Dendritic cell treated with granulocyte-macrophage colony-stimulating factor and Interleukin-4, amounts not matched to agents 40 ng/mL and 50 ng/mL, for 4 days (primary cell): ENCODE data around the gene RUNX2.
A peak's percentile ranks its signal among the peaks of the same experiment; 100 is the strongest.

Experiments used
- H3K27ac Mint-ChIP-seq: one replicate; pipeline ENCODE4 v1.8.0; 2022; ENCODE audit warnings: mild to moderate bottlenecking, mixed read lengths
- H3K27me3 Mint-ChIP-seq: one replicate; pipeline ENCODE4 v1.8.0; 2022; ENCODE audit warnings: mild to moderate bottlenecking, mixed read lengths
- H3K36me3 Mint-ChIP-seq: one replicate; pipeline ENCODE4 v1.8.0; 2022; ENCODE audit warnings: low read depth, mixed read lengths
- H3K4me1 Mint-ChIP-seq: one replicate; pipeline ENCODE4 v1.8.0; 2022; ENCODE audit warnings: low read depth, mixed read lengths
- H3K4me3 Mint-ChIP-seq: one replicate; pipeline ENCODE4 v1.8.0; 2022; ENCODE audit warnings: mild to moderate bottlenecking, moderate library complexity, mixed read lengths
- H3K9me3 Mint-ChIP-seq: one replicate; pipeline ENCODE4 v1.8.0; 2022; ENCODE audit warnings: mixed read lengths
- intact Hi-C: fragments of 100-400 bp; cut with micrococcal nuclease; formaldehyde crosslinking; loops from one replicate; pipeline ENCODE4 v1.15.0; 2022

RUNX2 gene

GRCh38 chr6:45423824-45424450 is 95.8 kb downstream of the RUNX2 start:
- Mint-ChIP-seq H3K27me3 (peaks cover 14% of the 10 kb centered on the region), H3K9me3 (no peaks in the 10 kb centered on the region), H3K4me3 (peak overlapping the region; percentile 99), H3K27ac (peak overlapping the region; percentile 96), H3K4me1 (peaks cover 57% of the 10 kb centered on the region), H3K36me3 (peaks cover 31% of the 10 kb centered on the region)
- intact Hi-C loops: loop anchor here (5.0 kb wide), 2 partner anchors 47 to 53 kb away; partner anchors contain the start of gene SUPT3H

- peak overlapping the region; percentile 99 for H3K4me3 Mint-ChIP-seq
- H3K27me3 Mint-ChIP-seq: peaks cover 10% of the 10 kb centered on the region
- H3K27ac Mint-ChIP-seq: peak overlapping the region; percentile 96
- intact Hi-C loops: loop anchor here (5.0 kb wide), 2 partner anchors 47 to 53 kb away; partner anchors contain the start of gene SUPT3H
- H3K4me1 Mint-ChIP-seq: peaks cover 57% of the 10 kb centered on the region
- peaks cover 31% of the 10 kb centered on the region for H3K36me3 Mint-ChIP-seq
- H3K9me3 Mint-ChIP-seq: no peaks in the 10 kb centered on the region
Observed at GRCh38 chr6:45424451-45424861, 96.3 kb downstream of the RUNX2 start.

GRCh38 chr6:45426251-45426650 is 98.1 kb downstream of the RUNX2 start:
- H3K4me1 Mint-ChIP-seq: peaks cover 53% of the 10 kb centered on the region
- H3K27ac Mint-ChIP-seq: no peak overlapping the region
- no peaks in the 10 kb centered on the region for H3K9me3 Mint-ChIP-seq
- H3K4me3 Mint-ChIP-seq: no peak overlapping the region
- H3K27me3 Mint-ChIP-seq: no peaks in the 10 kb centered on the region
- intact Hi-C loops: no loop called here
- peaks cover 31% of the 10 kb centered on the region for H3K36me3 Mint-ChIP-seq

GRCh38 chr6:45427726-45428125 is 99.6 kb downstream of the RUNX2 start:
- Mint-ChIP-seq H3K27me3 (no peaks in the 10 kb centered on the region), H3K9me3 (no peaks in the 10 kb centered on the region), H3K4me1 (peaks cover 48% of the 10 kb centered on the region), H3K27ac (peak overlapping the region; percentile 58), H3K4me3 (no peak overlapping the region), H3K36me3 (peaks cover 26% of the 10 kb centered on the region)
- intact Hi-C loops: no loop called here

GRCh38 chr6:45428727-45429126 is 100.6 kb downstream of the RUNX2 start:
- Mint-ChIP-seq H3K4me1 (peaks cover 44% of the 10 kb centered on the region), H3K36me3 (peaks cover 17% of the 10 kb centered on the region), H3K27me3 (no peaks in the 10 kb centered on the region), H3K27ac (peak overlapping the region; percentile 58), H3K4me3 (no peak overlapping the region), H3K9me3 (no peaks in the 10 kb centered on the region)
- intact Hi-C loops: no loop called here

- H3K4me1 Mint-ChIP-seq: peaks cover 41% of the 10 kb centered on the region
- peaks cover 10% of the 10 kb centered on the region for H3K36me3 Mint-ChIP-seq
- no peaks in the 10 kb centered on the region for H3K9me3 Mint-ChIP-seq
- no peak overlapping the region for H3K4me3 Mint-ChIP-seq
- peak overlapping the region; percentile 5 for H3K27ac Mint-ChIP-seq
- intact Hi-C loops: no loop called here
- H3K27me3 Mint-ChIP-seq: no peaks in the 10 kb centered on the region
Observed at GRCh38 chr6:45430590-45431202, 102.6 kb downstream of the RUNX2 start.

GRCh38 chr6:45431317-45432065 is 103.4 kb downstream of the RUNX2 start:
- H3K36me3 Mint-ChIP-seq: peaks cover 10% of the 10 kb centered on the region
- no peaks in the 10 kb centered on the region for H3K27me3 Mint-ChIP-seq
- intact Hi-C loops: no loop called here
- H3K27ac Mint-ChIP-seq: no peak overlapping the region
- no peak overlapping the region for H3K4me3 Mint-ChIP-seq
- H3K9me3 Mint-ChIP-seq: no peaks in the 10 kb centered on the region
- peaks cover 49% of the 10 kb centered on the region for H3K4me1 Mint-ChIP-seq

GRCh38 chr6:45432977-45433376 is 104.8 kb downstream of the RUNX2 start:
- Mint-ChIP-seq H3K36me3 (peaks cover 15% of the 10 kb centered on the region), H3K4me1 (peaks cover 60% of the 10 kb centered on the region), H3K27me3 (no peaks in the 10 kb centered on the region), H3K4me3 (no peak overlapping the region), H3K9me3 (no peaks in the 10 kb centered on the region), H3K27ac (no peak overlapping the region)
- intact Hi-C loops: no loop called here

GRCh38 chr6:45433533-45434380 is 105.6 kb downstream of the RUNX2 start:
- peaks cover 56% of the 10 kb centered on the region for H3K4me1 Mint-ChIP-seq
- H3K4me3 Mint-ChIP-seq: no peak overlapping the region
- H3K36me3 Mint-ChIP-seq: peaks cover 21% of the 10 kb centered on the region
- intact Hi-C loops: no loop called here
- H3K9me3 Mint-ChIP-seq: no peaks in the 10 kb centered on the region
- H3K27ac Mint-ChIP-seq: peak overlapping the region; percentile 64
- H3K27me3 Mint-ChIP-seq: no peaks in the 10 kb centered on the region

GRCh38 chr6:45434381-45434700 is 106.2 kb downstream of the RUNX2 start:
- Mint-ChIP-seq H3K4me1 (peaks cover 55% of the 10 kb centered on the region), H3K27me3 (no peaks in the 10 kb centered on the region), H3K27ac (peak overlapping the region; percentile 64), H3K4me3 (no peak overlapping the region), H3K36me3 (peaks cover 21% of the 10 kb centered on the region), H3K9me3 (no peaks in the 10 kb centered on the region)
- intact Hi-C loops: no loop called here

GRCh38 chr6:45436544-45437438 is 108.7 kb downstream of the RUNX2 start:
- H3K4me1 Mint-ChIP-seq: peaks cover 61% of the 10 kb centered on the region
- intact Hi-C loops: no loop called here
- peak overlapping the region; percentile 75 for H3K27ac Mint-ChIP-seq
- no peaks in the 10 kb centered on the region for H3K9me3 Mint-ChIP-seq
- H3K27me3 Mint-ChIP-seq: no peaks in the 10 kb centered on the region
- peaks cover 26% of the 10 kb centered on the region for H3K36me3 Mint-ChIP-seq
- peak overlapping the region; percentile 40 for H3K4me3 Mint-ChIP-seq

- peaks cover 66% of the 10 kb centered on the region for H3K4me1 Mint-ChIP-seq
- H3K4me3 Mint-ChIP-seq: no peak overlapping the region
- intact Hi-C loops: no loop called here
- no peaks in the 10 kb centered on the region for H3K9me3 Mint-ChIP-seq
- H3K36me3 Mint-ChIP-seq: peaks cover 23% of the 10 kb centered on the region
- H3K27me3 Mint-ChIP-seq: no peaks in the 10 kb centered on the region
- H3K27ac Mint-ChIP-seq: peak overlapping the region; percentile 75
Observed at GRCh38 chr6:45437439-45437815, 109.3 kb downstream of the RUNX2 start.

- intact Hi-C loops: no loop called here
- peaks cover 73% of the 10 kb centered on the region for H3K4me1 Mint-ChIP-seq
- no peaks in the 10 kb centered on the region for H3K9me3 Mint-ChIP-seq
- peak overlapping the region; percentile 75 for H3K27ac Mint-ChIP-seq
- peaks cover 30% of the 10 kb centered on the region for H3K36me3 Mint-ChIP-seq
- H3K4me3 Mint-ChIP-seq: no peak overlapping the region
- no peaks in the 10 kb centered on the region for H3K27me3 Mint-ChIP-seq
Observed at GRCh38 chr6:45438151-45438550, 110.0 kb downstream of the RUNX2 start.
